ENCODE results near the gene ARHGAP6.
"Not testable (repeated sequence)": the region's sequence is repeated elsewhere in the genome, so short reads cannot be mapped to it uniquely, and the experiment has no call there.

GRCh38 chrX:11491375-11491774 lies 174.3 kb downstream of the ARHGAP6 start:
- not testable (repeated sequence) for TF ChIP-seq CTCF (IDR thresholded peaks at IDR 0.05; ENCODE audit: low read depth, low read length); POLR2A (IDR thresholded peaks at IDR 0.05; ENCODE audit: extremely low read depth, insufficient read length); MAX (IDR thresholded peaks at IDR 0.05; ENCODE audit: low read depth, low read length)
